Measurements from ENCODE around the gene UBE4A. TPM values are rescaled to one million over a fixed set of nuclear protein-coding genes. Genes with fewer than 3 reads are reported as not detected.

Gene UBE4A
- total and polyA plus RNA-seq, 12 donors: 16.1 to 52.8 (median 35.6) TPM

GRCh38 chr11:118439646-118440045 is 80.2 kb downstream of the UBE4A start:
- Histone ChIP-seq H3K4me3 (no peak overlapping the region), H3K36me3 (replicated peaks in 1 of 2) (no peaks in the 10 kb centered on the region), H3K27me3 (no peaks in the 10 kb centered on the region), H3K27ac (peak overlapping the region in 1 of 5 donors; percentile 94), H3K9me3 (replicated peaks in 1 of 3) (no peaks in the 10 kb centered on the region), H3K4me1 (replicated peaks in 1 of 2) (peaks cover 18 to 48% of the 10 kb centered on the region in 2 donors)
- no peak for DNase-seq
- TF ChIP-seq POLR2A (IDR thresholded peaks at IDR 0.05) (no peak), CTCF (IDR thresholded peaks at IDR 0.05) (no peak)
- intact Hi-C loops (cut with DNase I): loop anchor here in 1 of 2 donors (5.0 kb wide), 1 partner anchor 37 kb away; the partner anchor contains the start of gene ATP5MG

GRCh38 chr11:118441770-118442275 is 82.4 kb downstream of the UBE4A start:
- no peak for DNase-seq
- Histone ChIP-seq H3K4me1 (replicated peaks in 1 of 2) (peaks cover 18 to 48% of the 10 kb centered on the region in 2 donors), H3K27ac (no peak overlapping the region), H3K36me3 (replicated peaks in 1 of 2) (no peaks in the 10 kb centered on the region), H3K4me3 (no peak overlapping the region), H3K9me3 (replicated peaks in 1 of 3) (no peaks in the 10 kb centered on the region), H3K27me3 (no peaks in the 10 kb centered on the region)
- whole genome bisulfite sequencing, 4 donors: 45 to 64% (median 50%) methylated on average over 3 of the region's 3 CpGs
- intact Hi-C loops (cut with DNase I): no loop called here
- TF ChIP-seq POLR2A (IDR thresholded peaks at IDR 0.05) (no peak), CTCF (IDR thresholded peaks at IDR 0.05) (no peak)

GRCh38 chr11:118442301-118442700 is 82.9 kb downstream of the UBE4A start:
- TF ChIP-seq CTCF (IDR thresholded peaks at IDR 0.05): no peak
- TF ChIP-seq POLR2A (IDR thresholded peaks at IDR 0.05): no peak
- 47 to 50% (median 47%) methylated on average over 3 of the region's 3 CpGs for WGBS, 4 donors
- no peaks in the 10 kb centered on the region for H3K9me3 ChIP-seq (replicated peaks in 1 of 3)
- intact Hi-C loops (cut with DNase I): no loop called here
- H3K27ac ChIP-seq: no peak overlapping the region
- no peaks in the 10 kb centered on the region for H3K27me3 ChIP-seq
- no peak for DNase-seq
- H3K4me3 ChIP-seq: no peak overlapping the region
- no peaks in the 10 kb centered on the region for H3K36me3 ChIP-seq (replicated peaks in 1 of 2)
- H3K4me1 ChIP-seq (replicated peaks in 1 of 2): peaks cover 18 to 48% of the 10 kb centered on the region in 2 donors

- H3K36me3 ChIP-seq (replicated peaks in 1 of 2): no peaks in the 10 kb centered on the region
- H3K27me3 ChIP-seq: no peaks in the 10 kb centered on the region
- H3K9me3 ChIP-seq (replicated peaks in 1 of 3): no peaks in the 10 kb centered on the region
- 88 to 91% (median 89%) methylated on average over 4 of the region's 4 CpGs for WGBS, 4 donors
- H3K27ac ChIP-seq: no peak overlapping the region
- DNase-seq: no peak
- intact Hi-C loops (cut with DNase I): no loop called here
- H3K4me1 ChIP-seq (replicated peaks in 1 of 2): peaks cover 12 to 49% of the 10 kb centered on the region in 2 donors
- no peak for TF ChIP-seq CTCF (IDR thresholded peaks at IDR 0.05)
- no peak for TF ChIP-seq POLR2A (IDR thresholded peaks at IDR 0.05)
- H3K4me3 ChIP-seq: no peak overlapping the region
Observed at GRCh38 chr11:118442908-118443589, 83.6 kb downstream of the UBE4A start.

Measured in adrenal gland (tissue), 12 donors.